GM23338 (cell line): ENCODE measurements around the gene SYT6. TPM values are rescaled to one million over a fixed set of nuclear protein-coding genes. Genes with fewer than 3 reads are reported as not detected.

Experiments
- ATAC-seq: fragments of 200-7000 bp; cut with Tn5 transposase; 3 replicates; pipeline ENCODE4 v1.9.1; 2020
- DNase-seq: peaks from one replicate; pipeline ENCODE4 v3.0.0-alpha.2; 2015; ENCODE audit warnings: low spot score
- H2AFZ ChIP-seq: fragments of 200-600 bp; sonication (generic); 2 replicates; pipeline ENCODE4 v1.8.0; 2016; ENCODE audit warnings: antibody characterized with exemption, mild to moderate bottlenecking, moderate library complexity
- H3F3A ChIP-seq: fragments of 200-600 bp; sonication (generic); replicated peaks from 2 replicates; pipeline ENCODE4 v1.8.0; 2017; ENCODE audit warnings: antibody characterized with exemption, mixed run types, low read depth
- H3K27ac ChIP-seq: fragments of 200-600 bp; sonication (generic); 2 replicates; pipeline ENCODE4 v1.6.1; 2016; ENCODE audit warnings: low read depth
- H3K27me3 ChIP-seq: fragments of 200-600 bp; sonication (generic); 2 replicates; pipeline ENCODE4 v1.8.0; 2016; ENCODE audit warnings: mild to moderate bottlenecking, mixed run types, moderate library complexity; ENCODE audit not compliant: insufficient read depth
- H3K36me3 ChIP-seq: fragments of 200-600 bp; sonication (generic); 2 replicates; pipeline ENCODE4 v1.8.0; 2016; ENCODE audit warnings: mild to moderate bottlenecking; ENCODE audit not compliant: insufficient read depth
- H3K4me1 ChIP-seq: fragments of 200-600 bp; sonication (generic); 2 replicates; pipeline ENCODE4 v1.8.0; 2016; ENCODE audit warnings: mild to moderate bottlenecking, moderate library complexity; ENCODE audit not compliant: insufficient read depth
- H3K4me2 ChIP-seq: fragments of 200-600 bp; sonication (generic); 2 replicates; pipeline ENCODE4 v1.7.1; 2017; ENCODE audit warnings: mixed run types
- H3K4me3 ChIP-seq: fragments of 200-600 bp; sonication (generic); 2 replicates; pipeline ENCODE4 v1.6.1; 2016; ENCODE audit warnings: mixed run types
- H3K79me2 ChIP-seq: fragments of 200-600 bp; sonication (generic); replicated peaks from 2 replicates; pipeline ENCODE4 v1.8.0; 2017; ENCODE audit warnings: mild to moderate bottlenecking; ENCODE audit not compliant: insufficient read depth
- H3K9me2 ChIP-seq: fragments of 200-600 bp; sonication (generic); 2 replicates; pipeline ENCODE4 v1.8.0; 2017; ENCODE audit not compliant: insufficient read depth
- H4K20me1 ChIP-seq: fragments of 200-600 bp; sonication (generic); replicated peaks from 2 replicates; pipeline ENCODE4 v1.8.0; 2017; ENCODE audit warnings: mild to moderate bottlenecking; ENCODE audit not compliant: insufficient read depth
- H3K27ac Mint-ChIP-seq: 2 replicates; pipeline ENCODE4 v1.8.0; 2020; ENCODE audit warnings: inconsistent platforms, mild to moderate bottlenecking, moderate library complexity, mixed read lengths
- H3K27me3 Mint-ChIP-seq: 3 replicates; pipeline ENCODE4 v1.8.0; 2022; ENCODE audit warnings: low read depth, mild to moderate bottlenecking, moderate library complexity, mixed read lengths, inconsistent platforms; ENCODE audit not compliant: insufficient read depth, poor library complexity
- H3K36me3 Mint-ChIP-seq: 3 replicates; pipeline ENCODE4 v1.8.0; 2021; ENCODE audit warnings: low read depth, mild to moderate bottlenecking, inconsistent platforms, moderate library complexity, mixed read lengths
- H3K4me1 Mint-ChIP-seq: 3 replicates; pipeline ENCODE4 v1.8.0; 2020; ENCODE audit warnings: mild to moderate bottlenecking, inconsistent platforms, mixed read lengths
- H3K4me3 Mint-ChIP-seq: 3 replicates; pipeline ENCODE4 v1.8.0; 2021; ENCODE audit warnings: moderate library complexity, mild to moderate bottlenecking, inconsistent platforms, mixed read lengths
- H3K9me3 Mint-ChIP-seq: 3 replicates; pipeline ENCODE4 v1.8.0; 2020; ENCODE audit warnings: moderate library complexity, mild to moderate bottlenecking, inconsistent platforms, mixed read lengths
- CREB1 ChIP-seq: fragments of 250-450 bp; sonication (Bioruptor Pico); IDR thresholded peaks from 2 replicates; pipeline ENCODE4 v1.5.0; 2020; ENCODE audit warnings: low read depth, mild to moderate bottlenecking, moderate library complexity
- EZH2 ChIP-seq: fragments of 200-600 bp; sonication (generic); IDR thresholded peaks from one replicate; pipeline ENCODE4 v1.8.0; 2017; ENCODE audit warnings: antibody characterized with exemption, mild to moderate bottlenecking, low read depth; ENCODE audit not compliant: unreplicated experiment
- JUNB ChIP-seq: IDR thresholded peaks from one replicate; pipeline ENCODE4 v1.6.1; 2016; ENCODE audit warnings: antibody characterized with exemption; ENCODE audit not compliant: unreplicated experiment
- NANOG ChIP-seq: IDR thresholded peaks from 2 replicates; pipeline ENCODE4 v1.6.1; 2016; ENCODE audit warnings: antibody characterized with exemption, borderline replicate concordance
- POLR2AphosphoS5 ChIP-seq: IDR thresholded peaks from 2 replicates; pipeline ENCODE4 v1.6.1; 2016; ENCODE audit warnings: antibody characterized with exemption, low read depth
- ZNF114 ChIP-seq: fragments of 250-450 bp; sonication (Bioruptor Pico); IDR thresholded peaks from 2 replicates; pipeline ENCODE4 v1.5.0; 2020; ENCODE audit warnings: mild to moderate bottlenecking, moderate library complexity
- ZNF331 ChIP-seq: fragments of 250-450 bp; sonication (Bioruptor Pico); IDR thresholded peaks from 2 replicates; pipeline ENCODE4 v1.5.0; 2020; ENCODE audit warnings: low read depth, mild to moderate bottlenecking, moderate library complexity
- polyA plus RNA-seq: library from polyadenylated mRNA; unstranded; fragments of >200 nt; fragmentation: Nextera tagmentation; extraction: Ambion mirVana; gene quantifications from 2 replicates; pipeline ENCODE4 v1.2.1, GENCODE V29; 2016
- total RNA-seq: library from RNA; depleted of rRNA; stranded (reverse); fragments of >200 nt; shearing (Covaris generic); gene quantifications from 2 replicates; pipeline ENCODE4 v1.2.3, GENCODE V29; 2014
- TF ChIP-seq, protein P1 (sequence below), 2 experiments: fragments of 200-600 bp in 1 of 2; sonication (generic) in 1 of 2; conservative IDR thresholded peaks; 2 replicates each; pipeline versions ENCODE4 v1.5.1 to v1.6.1; 2016 to 2017; ENCODE audit warnings: antibody characterized with exemption in 2 of 2, low read depth in 2 of 2, mild to moderate bottlenecking in 2 of 2, moderate library complexity in 1 of 2
- TF ChIP-seq, protein P2 (sequence below): fragments of 250-450 bp; sonication (Bioruptor Pico); IDR thresholded peaks from 2 replicates; pipeline ENCODE4 v1.5.0; 2020; ENCODE audit warnings: mild to moderate bottlenecking, moderate library complexity
- TF ChIP-seq, protein P3 (sequence below): IDR thresholded peaks from one replicate; pipeline ENCODE4 v1.6.1; 2018; ENCODE audit warnings: antibody characterized with exemption; ENCODE audit not compliant: unreplicated experiment

SYT6 gene
- total and polyA plus RNA-seq, 2 experiments from 2014 or later = 31.2 to 42.6 TPM

DNA sequence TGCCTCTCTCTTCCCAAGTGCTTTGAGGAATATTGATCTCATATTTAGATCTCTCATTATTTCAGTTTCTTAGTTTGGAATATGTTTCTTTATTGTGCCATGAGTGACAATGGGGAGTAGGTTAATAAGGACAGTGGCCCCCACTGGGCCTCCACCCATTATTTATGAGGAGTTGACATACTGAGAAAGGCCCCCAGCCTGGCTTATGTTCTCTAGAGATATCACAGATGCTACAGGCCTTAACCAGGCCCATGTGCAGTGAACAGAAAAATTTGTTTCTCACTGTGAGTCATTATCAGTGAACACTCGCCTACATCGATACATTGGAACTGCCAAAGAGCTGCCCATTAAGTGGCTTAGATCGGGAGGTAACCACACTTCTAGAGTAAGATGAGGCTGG lies 35.7 kb upstream of the SYT6 start:
- peaks cover 7% of the 10 kb centered on the region for H3K9me2 ChIP-seq
- no peaks in the 10 kb centered on the region for H3F3A ChIP-seq
- TF ChIP-seq ZNF331 (CRISPR knock-in tag) = no peak
- no peaks in the 10 kb centered on the region; the same call in 1 of the 2 replicates for H3K27me3 ChIP-seq
- Mint-ChIP-seq H3K27me3 (peaks cover 1% of the 10 kb centered on the region), H3K9me3 (no peaks in the 10 kb centered on the region), H3K4me3 (no peak overlapping the region), H3K4me1 (no peaks in the 10 kb centered on the region), H3K27ac (no peak overlapping the region), H3K36me3 (no peaks in the 10 kb centered on the region)
- H3K79me2 ChIP-seq = no peaks in the 10 kb centered on the region
- H3K27ac ChIP-seq = no peak overlapping the region
- H3K4me1 ChIP-seq = no peaks in the 10 kb centered on the region
- H3K4me2 ChIP-seq = no peak overlapping the region
- no peak overlapping the region for H2AFZ ChIP-seq
- no peaks in the 10 kb centered on the region for H3K36me3 ChIP-seq
- H4K20me1 ChIP-seq = no peaks in the 10 kb centered on the region
- no peak overlapping the region for H3K4me3 ChIP-seq
- DNase-seq = no peak
- ATAC-seq = no peak

DNA sequence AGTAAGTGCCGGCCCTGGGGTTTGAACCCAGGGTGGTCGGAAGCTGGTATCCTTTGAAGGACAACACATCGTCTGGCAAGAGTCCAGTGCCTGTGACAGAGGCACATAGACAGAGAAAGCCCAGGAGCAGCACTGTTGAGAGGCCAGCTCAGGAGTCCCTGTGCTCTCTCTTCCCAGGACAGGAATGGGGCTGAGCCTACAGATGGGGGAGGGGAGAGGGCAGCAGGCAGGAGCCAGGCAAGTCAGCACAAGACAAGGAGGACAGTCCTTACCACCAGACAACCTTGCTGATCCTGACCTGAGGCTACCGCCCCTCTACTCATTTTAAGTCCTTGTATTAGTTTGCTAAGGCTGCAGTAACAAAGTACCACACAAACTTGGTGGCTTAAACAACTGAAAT lies 27.7 kb upstream of the SYT6 start:
- Histone ChIP-seq H3K4me3 (no peak overlapping the region), H3K79me2 (no peaks in the 10 kb centered on the region), H3K27me3 (no peaks in the 10 kb centered on the region), H3K27ac (no peak overlapping the region), H3F3A (no peaks in the 10 kb centered on the region), H3K36me3 (no peaks in the 10 kb centered on the region), H3K4me1 (peaks cover 4% of the 10 kb centered on the region; the same call in 1 of the 2 replicates), H2AFZ (peak overlapping the region; percentile 99), H4K20me1 (no peaks in the 10 kb centered on the region), H3K9me2 (peaks cover 7% of the 10 kb centered on the region; the same call in 1 of the 2 replicates), H3K4me2 (no peak overlapping the region)
- Mint-ChIP-seq H3K4me1 (no peaks in the 10 kb centered on the region), H3K36me3 (no peaks in the 10 kb centered on the region), H3K4me3 (no peak overlapping the region), H3K27me3 (peaks cover 3% of the 10 kb centered on the region), H3K27ac (no peak overlapping the region), H3K9me3 (peaks cover 5% of the 10 kb centered on the region; the same call in 2 of the 3 replicates)
- ATAC-seq (peak; percentile 61), DNase-seq (no peak)
- TF ChIP-seq NANOG (no peak), CREB1 (CRISPR knock-in tag) (no peak), POLR2AphosphoS5 (no peak), ZNF114 (CRISPR knock-in tag) (no peak), EZH2 (no peak), JUNB (no peak), ZNF331 (CRISPR knock-in tag) (no peak)
- TF ChIP-seq, protein P1, sequence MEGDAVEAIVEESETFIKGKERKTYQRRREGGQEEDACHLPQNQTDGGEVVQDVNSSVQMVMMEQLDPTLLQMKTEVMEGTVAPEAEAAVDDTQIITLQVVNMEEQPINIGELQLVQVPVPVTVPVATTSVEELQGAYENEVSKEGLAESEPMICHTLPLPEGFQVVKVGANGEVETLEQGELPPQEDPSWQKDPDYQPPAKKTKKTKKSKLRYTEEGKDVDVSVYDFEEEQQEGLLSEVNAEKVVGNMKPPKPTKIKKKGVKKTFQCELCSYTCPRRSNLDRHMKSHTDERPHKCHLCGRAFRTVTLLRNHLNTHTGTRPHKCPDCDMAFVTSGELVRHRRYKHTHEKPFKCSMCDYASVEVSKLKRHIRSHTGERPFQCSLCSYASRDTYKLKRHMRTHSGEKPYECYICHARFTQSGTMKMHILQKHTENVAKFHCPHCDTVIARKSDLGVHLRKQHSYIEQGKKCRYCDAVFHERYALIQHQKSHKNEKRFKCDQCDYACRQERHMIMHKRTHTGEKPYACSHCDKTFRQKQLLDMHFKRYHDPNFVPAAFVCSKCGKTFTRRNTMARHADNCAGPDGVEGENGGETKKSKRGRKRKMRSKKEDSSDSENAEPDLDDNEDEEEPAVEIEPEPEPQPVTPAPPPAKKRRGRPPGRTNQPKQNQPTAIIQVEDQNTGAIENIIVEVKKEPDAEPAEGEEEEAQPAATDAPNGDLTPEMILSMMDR (conservative IDR thresholded peaks at IDR 0.05; ENCODE audit: low read depth in 2 of 2) = no peak
- TF ChIP-seq, protein P2, sequence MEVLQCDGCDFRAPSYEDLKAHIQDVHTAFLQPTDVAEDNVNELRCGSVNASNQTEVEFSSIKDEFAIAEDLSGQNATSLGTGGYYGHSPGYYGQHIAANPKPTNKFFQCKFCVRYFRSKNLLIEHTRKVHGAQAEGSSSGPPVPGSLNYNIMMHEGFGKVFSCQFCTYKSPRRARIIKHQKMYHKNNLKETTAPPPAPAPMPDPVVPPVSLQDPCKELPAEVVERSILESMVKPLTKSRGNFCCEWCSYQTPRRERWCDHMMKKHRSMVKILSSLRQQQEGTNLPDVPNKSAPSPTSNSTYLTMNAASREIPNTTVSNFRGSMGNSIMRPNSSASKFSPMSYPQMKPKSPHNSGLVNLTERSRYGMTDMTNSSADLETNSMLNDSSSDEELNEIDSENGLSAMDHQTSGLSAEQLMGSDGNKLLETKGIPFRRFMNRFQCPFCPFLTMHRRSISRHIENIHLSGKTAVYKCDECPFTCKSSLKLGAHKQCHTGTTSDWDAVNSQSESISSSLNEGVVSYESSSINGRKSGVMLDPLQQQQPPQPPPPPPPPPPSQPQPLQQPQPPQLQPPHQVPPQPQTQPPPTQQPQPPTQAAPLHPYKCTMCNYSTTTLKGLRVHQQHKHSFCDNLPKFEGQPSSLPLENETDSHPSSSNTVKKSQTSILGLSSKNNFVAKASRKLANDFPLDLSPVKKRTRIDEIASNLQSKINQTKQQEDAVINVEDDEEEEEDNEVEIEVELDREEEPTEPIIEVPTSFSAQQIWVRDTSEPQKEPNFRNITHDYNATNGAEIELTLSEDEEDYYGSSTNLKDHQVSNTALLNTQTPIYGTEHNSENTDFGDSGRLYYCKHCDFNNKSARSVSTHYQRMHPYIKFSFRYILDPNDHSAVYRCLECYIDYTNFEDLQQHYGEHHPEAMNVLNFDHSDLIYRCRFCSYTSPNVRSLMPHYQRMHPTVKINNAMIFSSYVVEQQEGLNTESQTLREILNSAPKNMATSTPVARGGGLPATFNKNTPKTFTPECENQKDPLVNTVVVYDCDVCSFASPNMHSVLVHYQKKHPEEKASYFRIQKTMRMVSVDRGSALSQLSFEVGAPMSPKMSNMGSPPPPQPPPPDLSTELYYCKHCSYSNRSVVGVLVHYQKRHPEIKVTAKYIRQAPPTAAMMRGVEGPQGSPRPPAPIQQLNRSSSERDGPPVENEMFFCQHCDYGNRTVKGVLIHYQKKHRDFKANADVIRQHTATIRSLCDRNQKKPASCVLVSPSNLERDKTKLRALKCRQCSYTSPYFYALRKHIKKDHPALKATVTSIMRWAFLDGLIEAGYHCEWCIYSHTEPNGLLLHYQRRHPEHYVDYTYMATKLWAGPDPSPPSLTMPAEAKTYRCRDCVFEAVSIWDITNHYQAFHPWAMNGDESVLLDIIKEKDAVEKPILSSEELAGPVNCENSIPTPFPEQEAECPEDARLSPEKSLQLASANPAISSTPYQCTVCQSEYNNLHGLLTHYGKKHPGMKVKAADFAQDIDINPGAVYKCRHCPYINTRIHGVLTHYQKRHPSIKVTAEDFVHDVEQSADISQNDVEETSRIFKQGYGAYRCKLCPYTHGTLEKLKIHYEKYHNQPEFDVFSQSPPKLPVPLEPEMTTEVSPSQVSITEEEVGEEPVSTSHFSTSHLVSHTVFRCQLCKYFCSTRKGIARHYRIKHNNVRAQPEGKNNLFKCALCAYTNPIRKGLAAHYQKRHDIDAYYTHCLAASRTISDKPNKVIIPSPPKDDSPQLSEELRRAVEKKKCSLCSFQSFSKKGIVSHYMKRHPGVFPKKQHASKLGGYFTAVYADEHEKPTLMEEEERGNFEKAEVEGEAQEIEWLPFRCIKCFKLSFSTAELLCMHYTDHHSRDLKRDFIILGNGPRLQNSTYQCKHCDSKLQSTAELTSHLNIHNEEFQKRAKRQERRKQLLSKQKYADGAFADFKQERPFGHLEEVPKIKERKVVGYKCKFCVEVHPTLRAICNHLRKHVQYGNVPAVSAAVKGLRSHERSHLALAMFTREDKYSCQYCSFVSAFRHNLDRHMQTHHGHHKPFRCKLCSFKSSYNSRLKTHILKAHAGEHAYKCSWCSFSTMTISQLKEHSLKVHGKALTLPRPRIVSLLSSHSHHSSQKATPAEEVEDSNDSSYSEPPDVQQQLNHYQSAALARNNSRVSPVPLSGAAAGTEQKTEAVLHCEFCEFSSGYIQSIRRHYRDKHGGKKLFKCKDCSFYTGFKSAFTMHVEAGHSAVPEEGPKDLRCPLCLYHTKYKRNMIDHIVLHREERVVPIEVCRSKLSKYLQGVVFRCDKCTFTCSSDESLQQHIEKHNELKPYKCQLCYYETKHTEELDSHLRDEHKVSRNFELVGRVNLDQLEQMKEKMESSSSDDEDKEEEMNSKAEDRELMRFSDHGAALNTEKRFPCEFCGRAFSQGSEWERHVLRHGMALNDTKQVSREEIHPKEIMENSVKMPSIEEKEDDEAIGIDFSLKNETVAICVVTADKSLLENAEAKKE (CRISPR knock-in tag) = no peak
- TF ChIP-seq, protein P3, sequence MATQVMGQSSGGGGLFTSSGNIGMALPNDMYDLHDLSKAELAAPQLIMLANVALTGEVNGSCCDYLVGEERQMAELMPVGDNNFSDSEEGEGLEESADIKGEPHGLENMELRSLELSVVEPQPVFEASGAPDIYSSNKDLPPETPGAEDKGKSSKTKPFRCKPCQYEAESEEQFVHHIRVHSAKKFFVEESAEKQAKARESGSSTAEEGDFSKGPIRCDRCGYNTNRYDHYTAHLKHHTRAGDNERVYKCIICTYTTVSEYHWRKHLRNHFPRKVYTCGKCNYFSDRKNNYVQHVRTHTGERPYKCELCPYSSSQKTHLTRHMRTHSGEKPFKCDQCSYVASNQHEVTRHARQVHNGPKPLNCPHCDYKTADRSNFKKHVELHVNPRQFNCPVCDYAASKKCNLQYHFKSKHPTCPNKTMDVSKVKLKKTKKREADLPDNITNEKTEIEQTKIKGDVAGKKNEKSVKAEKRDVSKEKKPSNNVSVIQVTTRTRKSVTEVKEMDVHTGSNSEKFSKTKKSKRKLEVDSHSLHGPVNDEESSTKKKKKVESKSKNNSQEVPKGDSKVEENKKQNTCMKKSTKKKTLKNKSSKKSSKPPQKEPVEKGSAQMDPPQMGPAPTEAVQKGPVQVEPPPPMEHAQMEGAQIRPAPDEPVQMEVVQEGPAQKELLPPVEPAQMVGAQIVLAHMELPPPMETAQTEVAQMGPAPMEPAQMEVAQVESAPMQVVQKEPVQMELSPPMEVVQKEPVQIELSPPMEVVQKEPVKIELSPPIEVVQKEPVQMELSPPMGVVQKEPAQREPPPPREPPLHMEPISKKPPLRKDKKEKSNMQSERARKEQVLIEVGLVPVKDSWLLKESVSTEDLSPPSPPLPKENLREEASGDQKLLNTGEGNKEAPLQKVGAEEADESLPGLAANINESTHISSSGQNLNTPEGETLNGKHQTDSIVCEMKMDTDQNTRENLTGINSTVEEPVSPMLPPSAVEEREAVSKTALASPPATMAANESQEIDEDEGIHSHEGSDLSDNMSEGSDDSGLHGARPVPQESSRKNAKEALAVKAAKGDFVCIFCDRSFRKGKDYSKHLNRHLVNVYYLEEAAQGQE = no peak
